Stimulated activated CD4-positive, alpha-beta T cell treated with anti-CD3 and anti-CD28 coated beads, Interleukin-15, amount 100 ng/mL, for 48 hours (primary cell): Measurements from ENCODE around the gene COQ5.
A peak's percentile ranks its signal among the peaks of the same experiment; 100 is the strongest.
"Not testable (repeated sequence)": the region's sequence is repeated elsewhere in the genome, so short reads cannot be mapped to it uniquely, and the experiment has no call there.

Source experiments
- DNase-seq, 2 donors: peaks; one replicate each; pipeline ENCODE4 v3.0.0-alpha.2; 2020; ENCODE audit warnings: low read depth in 2 of 2

COQ5 gene, protein sequence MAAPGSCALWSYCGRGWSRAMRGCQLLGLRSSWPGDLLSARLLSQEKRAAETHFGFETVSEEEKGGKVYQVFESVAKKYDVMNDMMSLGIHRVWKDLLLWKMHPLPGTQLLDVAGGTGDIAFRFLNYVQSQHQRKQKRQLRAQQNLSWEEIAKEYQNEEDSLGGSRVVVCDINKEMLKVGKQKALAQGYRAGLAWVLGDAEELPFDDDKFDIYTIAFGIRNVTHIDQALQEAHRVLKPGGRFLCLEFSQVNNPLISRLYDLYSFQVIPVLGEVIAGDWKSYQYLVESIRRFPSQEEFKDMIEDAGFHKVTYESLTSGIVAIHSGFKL

GRCh38 chr12:120528861-120529525 is at the start of gene COQ5:
Gene COQ5, minus strand, starts transcription at chr12:120529158. Its CDS starts 17 bp downstream, at chr12:120529141.
- peak; percentile 71 to 77 for DNase-seq

DNA sequence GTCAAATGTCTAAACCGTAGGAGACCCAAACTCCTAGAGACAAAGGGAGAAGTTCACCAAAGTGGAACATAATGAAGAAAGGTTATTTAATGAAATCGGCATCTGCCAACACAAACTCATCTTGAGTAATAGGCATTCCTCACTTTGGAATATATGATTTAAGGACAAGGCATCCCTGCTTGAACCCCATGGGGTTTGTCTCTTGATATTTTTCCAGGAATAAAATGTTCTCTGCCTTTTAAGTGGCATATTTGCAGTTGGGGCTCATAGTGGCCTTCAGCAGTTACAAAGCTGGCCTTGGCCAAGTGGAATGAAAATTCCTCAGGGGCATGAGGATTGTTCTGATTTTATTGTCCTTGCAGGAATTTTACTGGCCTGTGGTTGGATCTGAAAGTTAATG is 45.1 kb upstream of the COQ5 start:
- DNase-seq, result no peak

DNA sequence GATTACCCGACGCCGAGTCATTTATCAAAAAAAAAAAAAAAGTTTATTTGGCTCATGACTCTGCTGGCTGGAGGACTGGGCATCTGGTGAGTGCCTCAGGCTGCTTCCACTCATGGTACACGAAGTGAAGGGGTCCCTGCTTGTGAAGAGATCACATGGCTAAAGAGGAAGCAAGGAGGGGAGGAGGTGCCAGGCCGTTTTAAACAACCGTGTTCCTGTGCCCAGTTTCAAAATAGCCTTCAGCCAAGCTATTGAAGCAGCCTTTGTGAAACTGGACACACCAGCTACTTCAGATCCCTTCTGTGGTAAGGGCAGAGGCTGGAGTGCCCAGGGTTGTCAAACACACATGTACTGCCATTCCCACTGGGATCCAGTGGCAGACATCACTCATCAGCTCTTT is 44.6 kb upstream of the COQ5 start:
- DNase-seq, result no peak

DNA sequence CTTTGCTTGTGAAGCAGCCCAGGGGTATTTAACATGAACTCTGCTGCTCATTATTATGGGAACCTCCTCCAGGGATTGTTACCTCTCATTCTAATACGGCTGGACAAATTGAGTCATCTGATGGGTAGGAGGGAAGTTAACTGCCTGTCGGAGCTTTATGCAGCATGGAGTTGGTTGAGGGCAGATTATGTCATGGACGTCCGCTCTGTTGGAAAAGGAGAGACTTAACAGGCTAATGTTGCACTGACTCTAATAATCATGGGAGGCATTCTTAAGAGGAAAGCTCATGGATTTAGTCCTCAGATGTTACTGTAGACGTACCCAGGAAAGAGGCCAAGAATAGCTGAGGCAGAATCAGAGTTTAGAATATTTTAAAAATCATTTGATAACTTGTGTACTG is 42.3 kb upstream of the COQ5 start:
- DNase-seq, result no peak

DNA sequence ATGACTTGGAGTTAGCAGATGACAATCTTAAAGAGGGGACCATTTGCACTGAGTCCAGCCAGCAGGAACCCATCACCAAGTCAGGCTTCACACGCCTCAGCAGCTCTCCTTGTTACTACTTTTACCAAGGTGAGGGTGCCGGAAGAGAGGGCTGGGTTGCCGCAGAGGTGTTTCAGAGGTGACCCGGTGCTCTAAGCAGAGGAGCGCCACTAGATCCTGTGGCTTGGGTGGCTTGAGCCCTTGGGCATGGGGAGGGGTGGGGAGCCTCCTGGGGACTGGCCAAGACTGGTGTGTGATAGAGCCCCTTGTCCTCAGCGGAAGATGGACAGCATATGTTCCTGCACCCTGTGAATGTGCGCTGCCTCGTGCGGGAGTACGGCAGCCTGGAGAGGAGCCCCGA is 34.5 kb upstream of the COQ5 start:
- no peak for DNase-seq

GRCh38 chr12:120562906-120563305 is 33.9 kb upstream of the COQ5 start:
- DNase-seq, result no peak

GRCh38 chr12:120557589-120557988 is 28.6 kb upstream of the COQ5 start:
- DNase-seq, result no peak

DNA sequence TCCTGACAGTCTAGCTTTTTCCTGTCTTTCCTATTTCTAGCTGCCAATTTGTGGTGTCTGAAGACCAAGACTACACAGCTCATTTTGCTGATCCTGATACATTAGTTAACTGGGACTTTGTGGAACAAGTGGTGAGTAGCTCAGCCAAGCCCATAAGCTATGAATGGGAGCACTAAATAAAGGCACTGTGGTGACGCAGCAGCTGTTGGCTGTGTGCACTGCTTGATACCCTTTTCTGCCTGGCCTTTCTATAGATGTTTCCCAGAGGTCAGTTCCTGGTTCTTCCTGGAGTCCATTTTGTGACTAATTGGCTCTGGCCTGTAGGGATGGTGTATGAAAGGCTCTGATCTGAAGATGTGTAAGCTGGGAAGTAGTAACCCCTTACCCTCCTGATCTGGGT is 25.7 kb upstream of the COQ5 start:
- DNase-seq, result no peak

DNA sequence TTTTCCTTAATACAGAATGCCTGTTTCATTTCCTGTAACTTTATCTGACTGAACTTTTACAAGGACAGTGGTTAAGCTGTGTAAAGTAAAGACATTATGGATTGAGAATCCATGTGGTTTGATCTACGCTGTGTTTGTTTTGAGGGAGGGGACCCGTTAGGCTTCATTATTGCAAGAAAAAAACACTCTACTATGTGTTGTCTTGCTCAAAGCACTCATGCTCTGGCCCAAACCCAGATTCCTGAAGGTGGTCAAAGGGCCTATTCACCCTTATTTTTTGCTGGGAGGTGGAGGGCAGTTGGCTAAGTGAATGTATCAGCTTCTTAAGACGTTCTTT is 17.1 kb upstream of the COQ5 start:
- no peak for DNase-seq

- DNase-seq, result no peak
Measured at GRCh38 chr12:120544691-120545090, 15.7 kb upstream of the COQ5 start.

DNA sequence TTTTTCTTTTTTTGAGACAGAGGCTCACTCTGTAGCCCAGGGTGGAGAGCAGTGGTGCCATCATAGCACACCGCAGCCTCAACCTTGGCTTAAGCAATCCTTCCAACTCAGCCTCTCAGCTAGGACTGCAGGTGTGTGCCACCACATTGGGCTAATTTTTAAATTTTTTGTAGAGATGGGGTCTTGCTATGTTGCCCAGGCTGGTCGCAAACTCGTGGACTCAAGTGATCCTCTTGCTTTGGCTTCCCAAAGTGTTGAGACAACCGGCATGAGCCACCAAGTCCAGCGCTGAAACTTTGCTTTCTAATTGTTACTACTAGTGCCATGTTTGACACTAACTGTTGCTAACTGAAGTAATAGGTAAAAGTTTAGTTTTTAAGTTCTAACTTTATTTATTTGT is 13.2 kb upstream of the COQ5 start:
- DNase-seq, result no peak

DNA sequence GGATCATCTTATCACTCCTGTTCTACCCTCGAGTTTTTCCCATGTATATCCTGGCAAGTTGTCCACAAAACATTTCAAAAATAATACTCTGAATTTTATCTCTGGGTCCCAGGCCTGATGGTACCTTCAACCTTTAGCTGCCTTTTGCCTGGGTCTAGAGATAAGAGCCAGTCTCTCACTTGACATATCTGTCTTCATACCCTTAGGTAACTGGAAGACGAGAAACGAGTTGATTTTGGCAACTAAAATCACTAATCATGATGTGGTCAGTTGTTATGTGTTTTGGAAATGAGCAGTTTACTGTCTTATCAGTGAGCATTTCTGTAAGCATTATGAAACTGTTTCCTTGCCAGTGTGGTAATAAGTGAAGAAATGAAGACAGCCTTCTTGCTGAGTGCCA is 11.5 kb upstream of the COQ5 start:
- no peak for DNase-seq

GRCh38 chr12:120539303-120539702 is 10.3 kb upstream of the COQ5 start:
- no peak for DNase-seq

DNA sequence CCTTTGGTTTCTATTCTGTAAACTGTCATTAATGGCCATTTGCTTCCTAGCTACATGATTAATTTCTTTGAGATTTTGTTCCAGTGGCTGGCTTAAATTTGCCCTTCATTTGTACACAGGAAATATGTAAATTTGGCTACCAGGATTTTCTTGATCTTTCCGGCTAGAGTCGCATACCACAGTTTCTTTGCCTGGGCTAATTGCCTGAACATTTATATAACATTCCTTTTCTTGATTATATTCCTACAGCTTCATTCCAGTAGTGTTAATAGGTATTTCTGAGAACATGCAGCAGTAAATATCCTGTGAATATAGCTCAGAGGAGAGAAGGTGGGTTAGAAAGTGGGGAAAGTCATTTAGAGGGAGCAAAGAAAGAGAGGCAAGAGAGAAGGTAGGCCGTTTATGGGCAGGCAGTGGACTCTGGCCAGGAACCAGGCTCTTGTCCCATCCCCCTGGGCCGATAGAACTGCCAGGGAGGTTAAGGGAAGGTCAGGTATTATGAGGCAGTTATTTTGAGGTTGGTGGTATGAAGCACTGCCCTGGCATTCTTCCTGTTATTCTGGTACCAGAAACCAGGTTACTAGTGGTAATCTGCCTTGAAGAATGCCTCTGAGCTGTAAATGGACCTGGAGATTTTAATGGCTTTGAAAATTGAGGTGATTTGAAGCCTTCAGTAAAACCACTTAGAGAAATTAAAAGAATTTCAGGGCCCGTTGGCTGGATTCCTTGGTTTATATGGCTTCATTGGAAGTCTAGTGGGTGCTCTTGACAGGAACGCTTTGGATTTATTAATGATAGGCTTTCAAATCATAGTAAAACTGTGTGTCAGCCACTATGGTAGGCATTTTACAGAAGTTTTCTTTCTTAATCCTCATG is 9.6 kb upstream of the COQ5 start:
- no peak for DNase-seq

DNA sequence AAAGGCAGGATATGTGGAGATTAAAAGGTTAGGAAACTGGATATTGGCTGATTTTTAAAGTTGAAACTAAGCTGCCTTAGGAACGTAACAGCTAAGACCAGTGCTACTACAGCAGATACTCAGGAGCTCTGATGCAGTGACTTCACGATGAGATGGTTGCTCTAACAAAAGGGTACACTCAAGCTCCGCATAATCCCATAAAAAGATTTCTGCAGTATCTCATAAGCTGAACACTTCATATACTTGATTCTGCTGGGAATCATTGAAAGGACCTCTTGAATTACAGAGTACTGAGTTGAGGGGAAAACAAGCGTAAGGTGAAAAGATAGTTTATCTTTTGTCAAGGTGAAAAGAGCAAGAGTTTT is 8.9 kb upstream of the COQ5 start:
- DNase-seq, result no peak

- DNase-seq, result no peak
Measured at GRCh38 chr12:120536064-120536791, 7.3 kb upstream of the COQ5 start.

DNA sequence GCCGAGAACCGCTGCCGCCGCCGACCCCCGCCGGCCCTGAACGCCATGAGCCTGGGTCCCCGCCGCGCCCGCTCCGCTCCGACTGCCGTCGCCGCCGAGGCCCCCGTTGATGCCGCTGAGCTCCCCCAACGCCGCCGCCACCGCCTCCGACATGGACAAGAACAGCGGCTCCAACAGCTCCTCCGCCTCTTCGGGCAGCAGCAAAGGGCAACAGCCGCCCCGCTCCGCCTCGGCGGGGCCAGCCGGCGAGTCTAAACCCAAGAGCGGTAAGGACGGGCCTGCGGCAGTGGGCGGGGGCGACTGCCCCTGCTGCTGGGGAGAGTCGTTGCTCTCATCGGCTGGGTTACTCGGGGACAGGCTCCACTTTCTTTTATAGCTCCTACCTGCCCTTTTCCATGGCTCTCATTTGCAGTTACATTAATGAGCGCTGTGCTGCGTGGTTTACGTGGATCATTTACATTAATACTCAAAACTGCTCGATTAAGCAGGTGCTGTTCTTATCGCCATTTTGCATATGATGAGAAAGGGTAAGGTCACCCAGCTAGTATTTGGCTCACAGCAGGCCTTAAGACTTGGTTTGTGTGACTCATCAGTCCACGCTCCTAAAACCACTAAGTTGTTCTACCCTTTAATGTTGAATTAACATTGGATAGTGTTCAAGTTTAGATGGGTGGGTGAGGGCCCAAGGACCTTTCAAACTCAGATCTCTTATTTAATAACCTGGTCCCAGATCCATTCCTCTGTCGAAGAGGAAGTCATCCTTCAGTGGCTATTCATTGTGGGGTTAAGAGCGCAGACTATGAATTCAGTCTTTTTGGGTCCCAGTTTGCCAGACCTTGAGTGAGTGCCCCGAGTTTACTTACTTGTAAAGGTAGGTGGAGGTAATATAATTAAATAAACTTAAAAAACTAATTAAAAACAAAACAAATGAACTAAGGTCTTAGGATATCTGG is 6.0 kb upstream of the COQ5 start:
- DNase-seq, result peak in 1 of 2 donors; percentile 33

GRCh38 chr12:120534203-120534702 is 5.3 kb upstream of the COQ5 start, which contains the start of gene RNF10:
Gene RNF10, plus strand, starts transcription at chr12:120534356. Its CDS starts 456 bp downstream, at chr12:120534812.
- peak; percentile 49 to 56 for DNase-seq

DNA sequence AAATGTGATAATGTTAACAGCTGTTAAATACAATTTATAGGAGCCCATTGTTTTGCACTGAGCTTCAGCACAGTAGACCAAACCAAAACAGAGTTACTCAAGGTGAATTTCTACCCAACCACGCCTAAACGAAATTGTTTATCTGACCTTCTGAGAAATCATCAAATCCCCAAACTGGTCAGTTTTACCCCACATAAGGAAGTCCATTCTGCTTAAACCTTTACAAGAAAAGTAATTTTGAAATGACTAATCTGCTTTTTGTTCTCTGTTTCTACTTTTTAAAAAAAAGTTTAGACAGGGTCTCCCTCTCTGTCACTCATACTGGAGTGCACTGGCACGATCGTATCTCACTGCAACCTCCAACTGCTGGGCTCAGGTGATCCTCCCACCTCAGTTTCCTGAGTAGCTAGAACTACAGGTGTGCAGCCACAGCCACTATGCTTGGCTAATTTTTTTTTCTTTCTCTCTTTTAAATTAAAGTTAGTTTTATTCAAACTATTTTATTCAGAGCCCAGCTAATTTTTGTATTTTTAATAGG is 3.8 kb upstream of the COQ5 start:
- no peak for DNase-seq

DNA sequence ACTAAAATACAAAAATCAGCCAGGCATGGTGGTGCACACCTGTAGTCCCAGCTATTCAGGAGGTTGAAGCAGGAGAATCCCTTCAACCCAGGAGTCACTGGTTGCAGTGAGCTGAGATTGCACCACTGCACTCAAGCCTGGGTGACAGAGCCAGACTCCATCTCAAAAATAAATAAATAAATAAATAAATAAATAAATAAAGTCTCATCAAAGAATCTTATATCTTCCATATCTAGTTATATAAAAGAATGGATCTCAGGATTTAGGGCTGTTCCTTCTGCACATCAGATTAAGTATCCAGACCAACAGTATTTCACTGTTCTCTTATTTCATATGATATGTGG is 1.4 kb upstream of the COQ5 start:
- not testable (repeated sequence) for DNase-seq
